GM12875 (cell line): ENCODE data around the gene HGS.

Experiments used
- H3K4me3 ChIP-seq: one replicate; pipeline ENCODE4 v1.5.1; 2011; ENCODE audit warnings: low read depth, low read length, control low read depth
- CTCF ChIP-seq: IDR thresholded peaks from 2 replicates; pipeline ENCODE4 v1.5.1; 2011; ENCODE audit warnings: low read depth, mild to moderate bottlenecking, control low read depth, inconsistent platforms, low read length, moderate library complexity, borderline replicate concordance; ENCODE audit not compliant: insufficient read depth

Gene HGS

DNA sequence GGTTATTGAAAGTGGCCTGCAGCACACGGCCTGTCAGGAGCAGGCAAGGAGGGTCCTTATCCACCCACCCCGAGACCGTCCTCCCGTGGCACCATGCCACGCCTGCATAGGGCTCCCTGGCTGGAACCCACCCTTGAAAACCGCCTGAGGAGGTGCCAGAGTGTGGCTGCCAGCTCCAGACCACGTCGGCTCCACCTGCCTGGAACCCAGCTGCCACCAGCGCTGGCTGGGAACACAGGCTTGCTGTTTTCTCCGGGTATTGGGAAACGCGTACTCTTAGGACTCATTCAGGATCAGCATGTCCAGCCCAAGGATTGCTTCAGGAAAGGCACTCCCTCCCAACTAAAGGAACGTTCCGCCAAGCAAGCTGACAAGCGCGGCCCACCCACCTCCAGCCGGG, 6.9 kb upstream of the HGS start:
- TF ChIP-seq CTCF: no peak
- no peak overlapping the region for H3K4me3 ChIP-seq

DNA sequence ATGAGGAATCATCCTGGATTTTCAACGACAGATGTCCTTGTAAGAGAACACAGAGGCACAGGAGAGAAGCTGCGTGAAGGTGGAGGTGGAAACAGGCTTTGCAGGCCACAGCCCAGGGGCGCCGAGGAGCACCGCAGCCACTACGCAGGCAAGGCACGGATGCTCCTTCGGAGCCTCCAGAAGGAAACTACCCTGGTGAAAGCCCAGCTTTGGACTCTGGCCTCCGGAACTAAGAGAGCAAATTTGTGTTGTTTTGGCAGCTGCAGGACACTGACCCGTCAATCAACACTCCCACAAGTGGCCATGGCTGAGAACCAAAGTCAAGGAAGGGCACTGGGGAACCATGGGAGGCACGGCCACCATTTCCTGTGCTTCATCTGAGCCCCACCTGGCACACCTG, 3.7 kb upstream of the HGS start:
- no peak for TF ChIP-seq CTCF
- no peak overlapping the region for H3K4me3 ChIP-seq

- no peak overlapping the region for H3K4me3 ChIP-seq
- TF ChIP-seq CTCF: no peak
Measured at GRCh38 chr17:81681672-81682071, 2.1 kb upstream of the HGS start.

- TF ChIP-seq CTCF: no peak
- peak overlapping the region; percentile 99 for H3K4me3 ChIP-seq
Measured at GRCh38 chr17:81682565-81683207, 1.1 kb upstream of the HGS start.

GRCh38 chr17:81683208-81683583, 615 bp upstream of the HGS start:
- peak overlapping the region; percentile 99 for H3K4me3 ChIP-seq
- TF ChIP-seq CTCF: no peak

- peak overlapping the region; percentile 99 for H3K4me3 ChIP-seq
- TF ChIP-seq CTCF: no peak
Measured at GRCh38 chr17:81684442-81684911, 666 bp downstream of the HGS start.

DNA sequence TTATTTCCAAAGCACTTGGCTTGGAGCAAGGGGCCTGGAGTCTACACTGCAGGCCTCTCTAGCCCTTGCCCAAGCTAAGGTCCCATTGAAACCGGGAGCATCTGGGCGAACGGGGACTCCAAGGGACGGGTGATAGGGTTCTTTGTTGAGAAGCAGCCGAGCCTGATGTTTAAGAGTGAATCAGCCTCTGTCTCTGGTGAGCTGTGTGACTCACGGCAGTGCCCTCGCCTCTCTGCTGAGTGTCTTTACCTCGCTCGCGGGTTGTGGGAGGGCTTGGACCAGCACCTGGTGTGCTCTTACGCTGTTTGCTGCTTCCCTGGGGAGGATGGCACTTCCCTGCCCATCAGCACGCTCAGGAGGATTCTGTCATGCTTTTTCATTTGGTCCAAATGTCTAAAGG, 1.3 kb downstream of the HGS start:
- peak overlapping the region; percentile 99 for H3K4me3 ChIP-seq
- TF ChIP-seq CTCF: no peak
